NCI-H2196 (cell line): ENCODE results near the gene TAS1R1.

Experiments
- DNase-seq: peaks from one replicate; lab custom pipeline; 2025; ENCODE audit not compliant: unreplicated experiment; lab: John Stamatoyannopoulos, UW

Gene TAS1R1

DNA sequence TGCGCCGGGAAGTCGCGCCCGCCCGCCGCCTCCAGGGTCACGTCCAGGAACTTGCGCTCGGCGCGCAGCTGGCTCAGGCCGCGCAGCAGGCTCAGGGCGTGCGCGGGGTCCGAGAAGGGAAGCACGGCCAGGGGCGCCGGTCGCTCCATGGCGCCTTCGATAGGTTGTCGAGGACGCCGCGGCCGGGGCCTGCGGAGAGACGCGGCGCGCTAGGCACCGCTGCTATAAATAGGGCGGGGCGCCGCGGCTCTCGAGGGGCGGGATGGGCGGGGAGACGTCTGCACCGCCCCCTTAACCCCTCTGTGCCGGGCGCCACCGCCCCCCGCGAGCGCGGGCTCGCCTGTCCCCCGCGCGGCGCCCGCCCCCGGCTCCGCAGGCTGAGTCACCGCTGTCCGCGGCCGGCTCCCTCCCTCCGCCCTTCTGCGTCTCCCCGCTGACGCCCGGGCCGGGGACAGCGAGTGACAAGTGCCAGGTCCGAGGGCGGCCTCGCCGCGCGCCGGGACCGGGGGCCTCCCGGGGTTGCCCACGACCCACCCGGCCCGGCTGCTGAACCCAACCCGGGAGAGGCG is 47.6 kb downstream of the TAS1R1 start, which contains the start of gene KLHL21:
Gene KLHL21 (minus strand): TSS at position 201 of the 569 bp plus-strand sequence. CDS start 52 bp downstream, at position 149.
- peak; percentile 77 for DNase-seq

DNA sequence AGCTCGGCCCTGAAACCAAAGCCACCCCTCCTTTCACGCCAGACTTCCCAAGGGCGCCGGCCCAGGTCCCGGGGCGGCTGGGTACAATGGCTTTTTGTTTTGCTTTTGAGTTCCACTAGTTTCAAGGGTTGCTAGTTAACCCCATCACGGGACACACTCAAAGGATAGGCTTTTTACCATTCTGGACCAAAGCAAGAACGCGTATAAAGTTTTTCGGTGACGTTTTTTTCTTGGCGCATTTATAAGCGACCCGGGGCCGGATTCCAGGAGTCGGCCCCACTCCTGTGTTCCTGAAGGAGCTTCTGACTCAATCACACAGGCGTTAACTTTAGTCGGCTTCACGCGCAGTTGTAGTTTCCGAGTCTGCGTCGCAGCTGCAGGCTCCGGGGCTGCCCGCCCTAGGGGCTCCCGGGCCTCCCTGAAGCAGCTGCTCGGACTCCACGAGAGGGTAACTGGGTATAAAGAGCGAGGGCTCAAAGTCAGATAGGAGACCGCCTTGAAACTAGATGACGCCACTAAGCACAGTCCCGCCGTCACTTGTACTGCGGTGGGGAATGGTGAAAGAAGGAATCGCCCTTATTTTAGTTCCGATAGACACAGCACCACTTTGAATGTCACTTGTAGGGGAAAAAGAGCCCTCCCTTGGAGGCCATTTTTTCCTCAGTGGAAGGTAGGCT is 48.3 kb downstream of the TAS1R1 start:
- no peak for DNase-seq

DNA sequence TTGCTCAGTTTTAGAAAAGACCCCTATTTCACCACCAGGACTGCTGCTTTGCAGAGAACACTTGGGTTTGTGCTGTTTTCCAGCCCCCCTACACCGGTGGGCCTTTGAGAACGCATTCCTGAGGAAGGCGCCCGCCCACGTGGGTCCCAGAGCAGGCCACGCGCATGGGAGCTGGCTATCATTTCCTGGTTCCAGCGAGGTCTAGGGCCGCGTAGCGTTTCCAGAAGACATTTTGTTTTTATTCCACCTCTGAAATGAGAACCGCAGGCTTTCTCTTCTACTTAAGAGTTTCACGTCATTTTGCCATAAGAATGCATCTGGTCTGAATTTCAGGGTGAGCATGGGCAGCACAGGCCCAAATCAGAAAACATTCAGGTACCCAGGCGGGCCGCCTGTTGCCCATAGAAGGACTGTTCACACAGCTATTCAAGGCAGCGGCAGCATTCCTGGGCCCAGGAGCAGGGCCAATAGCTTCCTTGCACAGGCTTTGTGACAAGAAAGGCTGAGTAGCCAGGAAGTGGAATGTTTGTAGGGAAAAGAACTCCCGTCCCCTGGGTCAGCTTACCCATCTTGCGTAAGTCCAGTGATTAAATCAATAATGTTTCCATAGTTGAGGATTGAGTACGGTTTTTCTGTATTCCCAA is 48.9 kb downstream of the TAS1R1 start:
- DNase-seq: no peak

DNA sequence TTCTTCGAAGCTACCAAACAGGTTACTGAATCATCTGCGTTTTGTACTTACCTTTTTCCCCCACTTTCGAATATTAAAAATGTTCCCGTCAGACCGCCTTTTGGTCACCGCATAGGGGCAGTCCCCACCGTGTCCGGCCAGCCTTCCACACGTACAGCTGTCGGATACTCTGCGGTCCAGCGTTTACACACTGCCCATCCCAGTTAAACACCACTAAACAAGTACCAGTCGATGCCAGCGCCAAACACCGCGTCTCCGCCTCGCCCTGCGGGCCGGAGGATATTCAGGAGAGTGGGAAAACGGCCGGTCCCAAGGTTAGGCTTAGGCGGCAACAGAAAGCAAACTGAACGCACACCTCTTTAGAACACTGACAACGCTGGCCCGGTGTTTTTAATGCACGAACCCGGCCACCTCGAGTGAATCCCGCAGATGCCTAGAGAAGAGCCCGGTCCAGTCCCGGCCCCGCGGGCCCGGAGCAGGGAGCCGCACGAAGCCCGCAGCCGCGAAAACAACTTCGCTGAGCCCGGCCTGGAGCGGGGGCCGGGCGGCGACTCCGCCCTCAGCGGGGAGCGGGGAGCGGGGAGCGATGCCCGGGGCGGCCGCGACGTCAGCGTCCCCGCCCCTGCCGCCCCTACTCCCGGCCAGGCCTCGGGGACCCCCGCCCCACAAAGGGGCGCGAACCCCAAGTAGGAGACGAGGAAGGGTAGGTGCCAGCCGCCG is 57.7 kb downstream of the TAS1R1 start:
- DNase-seq: peak; percentile 68

DNA sequence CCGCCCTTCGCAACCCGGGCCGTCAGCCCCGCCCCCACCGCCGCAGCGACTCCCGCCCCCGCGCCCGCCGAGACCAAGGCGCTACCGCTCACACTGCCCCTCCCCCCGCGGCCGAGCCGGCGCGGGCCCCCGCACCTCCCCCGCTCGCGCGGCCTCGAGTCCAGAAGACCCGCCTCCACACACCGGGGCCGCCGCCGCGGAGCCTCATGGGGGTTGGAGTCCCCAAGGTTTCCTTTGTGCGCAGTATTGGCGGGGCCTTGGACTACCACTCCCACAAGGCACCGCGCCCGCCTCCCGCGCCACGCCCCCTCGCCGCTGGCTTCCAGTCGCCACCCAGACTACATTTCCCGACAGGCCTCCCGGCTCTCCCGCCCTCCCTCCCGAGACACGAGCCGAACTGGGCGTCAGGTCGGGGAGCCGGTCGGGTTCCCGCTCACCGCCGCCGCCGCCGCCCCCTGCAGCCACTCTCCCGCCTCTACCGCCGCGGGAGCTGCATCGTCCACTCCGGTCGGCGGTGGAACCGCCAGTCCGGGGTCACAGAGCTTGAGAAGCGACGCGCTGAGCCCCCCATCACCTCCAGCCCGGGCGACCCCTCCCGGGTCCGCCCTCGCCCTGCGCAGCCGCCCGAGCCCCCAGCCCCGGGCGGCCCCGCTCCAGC is 58.4 kb downstream of the TAS1R1 start, which contains the start of gene PHF13:
Gene PHF13 (plus strand): TSS at position 371 of the 658 bp plus-strand sequence. CDS start 336 bp downstream, outside the sequence.
- DNase-seq: peak; percentile 99

DNA sequence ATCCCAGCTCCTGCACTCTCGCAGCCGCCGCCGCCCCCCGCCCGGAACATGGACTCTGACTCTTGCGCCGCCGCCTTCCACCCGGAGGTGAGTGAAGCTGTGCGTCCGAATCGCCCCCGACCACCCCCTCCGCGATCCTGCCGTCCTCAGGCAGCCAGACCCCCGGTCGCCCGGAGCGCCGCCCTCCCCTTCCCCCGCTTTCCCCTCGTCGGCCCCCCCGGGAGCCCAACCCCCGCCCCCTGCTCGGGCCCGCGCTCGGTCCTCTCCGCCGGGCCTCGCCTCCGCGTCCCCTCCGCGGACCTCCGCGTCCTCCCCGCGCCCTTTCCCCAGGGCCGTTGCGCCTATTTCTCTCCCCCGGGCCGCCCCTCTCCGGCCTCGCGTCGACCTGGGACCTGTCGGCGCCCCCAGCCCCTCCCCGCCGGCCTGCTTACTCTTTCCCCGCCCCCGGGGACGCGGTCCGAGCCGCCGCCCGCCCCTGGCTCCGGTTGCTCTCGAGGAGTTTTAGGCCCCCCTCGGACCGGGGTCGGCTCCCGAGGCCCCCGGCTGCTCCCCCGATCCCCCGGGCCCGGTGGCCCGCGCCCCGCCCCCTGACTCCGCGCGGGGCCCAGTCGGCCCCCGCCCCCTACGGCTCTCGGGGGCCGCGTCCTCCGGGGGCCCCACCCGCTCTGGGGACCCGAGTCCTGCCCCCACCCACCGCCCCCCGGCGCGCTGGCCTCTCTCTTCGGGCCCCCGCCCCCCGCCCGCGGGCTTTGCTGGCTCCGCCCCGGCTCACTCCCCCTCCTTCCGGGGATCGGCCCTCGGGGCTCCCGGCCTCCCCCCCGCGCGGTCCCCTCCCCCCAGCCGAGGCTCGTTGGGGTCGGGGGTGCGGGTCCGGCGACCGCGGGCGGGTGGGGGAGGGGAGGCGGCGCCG is 59.2 kb downstream of the TAS1R1 start:
- DNase-seq: peak; percentile 31

DNA sequence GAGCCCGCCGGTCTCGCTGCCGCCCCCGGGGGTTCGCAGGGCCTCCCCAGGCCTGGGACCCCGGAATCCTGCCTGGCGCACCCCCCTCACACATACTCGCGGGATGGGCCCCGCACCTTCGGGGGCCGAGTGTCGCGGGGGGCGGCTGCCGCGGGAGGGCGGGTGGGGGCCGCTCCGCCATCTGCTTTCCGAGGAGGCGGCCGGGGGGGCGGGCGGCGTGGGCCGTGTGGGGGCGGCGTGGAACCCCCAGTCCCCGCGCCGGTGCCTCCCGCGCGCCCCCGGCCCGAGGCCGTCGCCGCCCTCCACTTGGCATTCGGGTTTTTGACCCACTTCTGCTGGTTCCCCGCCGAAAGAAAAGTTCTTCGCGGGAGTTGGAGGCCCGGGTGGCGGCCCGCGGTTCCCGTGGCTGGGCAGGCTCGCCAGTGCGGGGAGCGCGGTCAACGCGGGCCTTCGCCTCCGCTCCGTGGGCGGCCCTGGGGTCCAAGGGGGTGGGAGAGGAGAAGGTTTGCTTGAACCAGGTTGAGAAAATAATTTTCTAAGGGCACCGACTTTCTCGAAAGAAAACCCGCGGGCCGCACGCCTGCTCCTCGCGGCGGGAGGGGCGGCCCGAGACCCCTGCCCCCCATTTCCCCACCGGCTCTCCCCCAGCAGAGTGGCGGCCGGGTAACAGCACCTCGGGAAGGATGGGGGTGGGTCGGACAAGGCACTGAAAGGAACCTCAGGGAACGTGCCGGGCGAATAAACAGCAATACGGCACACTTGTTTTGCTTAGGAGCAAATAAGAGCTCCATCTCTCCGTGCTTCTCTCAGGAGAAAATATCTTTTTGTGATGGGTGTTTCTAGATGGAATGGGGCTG is 60.0 kb downstream of the TAS1R1 start:
- no peak for DNase-seq

DNA sequence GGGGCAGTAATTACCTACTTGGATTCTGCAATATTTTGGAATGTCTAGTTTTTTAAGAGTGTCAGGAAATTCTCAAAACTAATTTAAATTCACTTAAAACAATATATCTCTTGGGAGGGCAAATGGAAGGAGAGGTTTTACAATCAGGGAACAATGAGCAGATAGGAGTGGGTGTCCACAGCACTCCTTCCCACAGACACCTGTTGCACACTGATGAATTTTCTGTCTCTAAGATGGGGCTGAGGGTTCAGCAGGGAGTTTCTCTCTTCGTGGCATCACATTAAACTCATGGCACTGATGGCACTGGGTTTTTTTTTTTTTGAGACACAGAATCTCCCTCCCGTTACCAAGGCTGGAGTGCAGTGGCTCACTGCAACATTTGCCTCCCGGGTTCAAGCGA is 63.9 kb downstream of the TAS1R1 start:
- no peak for DNase-seq

DNA sequence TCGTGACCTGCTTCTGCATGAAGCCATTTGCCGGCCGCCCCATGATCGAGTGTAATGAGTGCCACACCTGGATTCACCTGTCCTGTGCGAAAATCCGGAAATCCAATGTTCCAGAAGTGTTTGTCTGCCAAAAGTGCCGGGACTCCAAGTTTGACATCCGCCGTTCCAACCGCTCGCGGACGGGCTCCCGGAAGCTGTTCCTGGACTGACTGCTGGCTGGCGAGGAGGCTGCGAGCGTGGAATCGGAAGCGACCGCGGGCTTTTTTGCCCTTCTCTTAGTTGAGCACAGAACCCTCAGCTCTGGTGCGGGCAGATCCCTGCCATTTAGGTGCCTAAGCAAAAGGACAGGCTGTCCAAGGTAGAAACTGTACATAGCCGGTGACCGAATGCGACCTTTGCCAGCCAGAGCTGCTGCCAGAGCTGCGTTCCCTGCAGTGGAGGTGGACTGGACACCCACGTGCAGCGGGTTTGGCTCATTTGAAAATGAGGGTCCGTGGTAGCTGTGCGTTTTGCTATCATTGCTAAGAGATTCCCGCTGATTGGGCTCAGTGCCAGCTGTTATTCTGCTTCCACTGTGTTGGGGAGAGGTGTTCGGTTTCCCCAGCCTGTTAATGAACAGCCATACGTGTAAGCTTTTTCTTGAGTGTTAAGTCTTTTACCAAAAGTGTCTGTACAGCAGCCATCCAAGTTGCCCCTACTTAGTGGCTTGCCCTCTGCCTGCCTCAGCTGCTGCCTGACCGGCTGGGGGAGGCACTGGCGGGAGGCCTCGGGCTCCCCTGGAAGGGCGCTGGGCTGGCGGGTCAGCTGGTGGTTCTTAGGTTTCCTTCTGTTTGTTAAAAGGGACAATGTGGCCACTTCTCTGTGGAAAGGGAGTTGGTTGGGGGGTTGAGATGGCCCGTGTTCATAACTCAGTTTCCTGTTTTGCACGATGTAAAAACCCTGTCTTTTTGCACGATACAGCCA is 66.6 kb downstream of the TAS1R1 start:
- DNase-seq: no peak

DNA sequence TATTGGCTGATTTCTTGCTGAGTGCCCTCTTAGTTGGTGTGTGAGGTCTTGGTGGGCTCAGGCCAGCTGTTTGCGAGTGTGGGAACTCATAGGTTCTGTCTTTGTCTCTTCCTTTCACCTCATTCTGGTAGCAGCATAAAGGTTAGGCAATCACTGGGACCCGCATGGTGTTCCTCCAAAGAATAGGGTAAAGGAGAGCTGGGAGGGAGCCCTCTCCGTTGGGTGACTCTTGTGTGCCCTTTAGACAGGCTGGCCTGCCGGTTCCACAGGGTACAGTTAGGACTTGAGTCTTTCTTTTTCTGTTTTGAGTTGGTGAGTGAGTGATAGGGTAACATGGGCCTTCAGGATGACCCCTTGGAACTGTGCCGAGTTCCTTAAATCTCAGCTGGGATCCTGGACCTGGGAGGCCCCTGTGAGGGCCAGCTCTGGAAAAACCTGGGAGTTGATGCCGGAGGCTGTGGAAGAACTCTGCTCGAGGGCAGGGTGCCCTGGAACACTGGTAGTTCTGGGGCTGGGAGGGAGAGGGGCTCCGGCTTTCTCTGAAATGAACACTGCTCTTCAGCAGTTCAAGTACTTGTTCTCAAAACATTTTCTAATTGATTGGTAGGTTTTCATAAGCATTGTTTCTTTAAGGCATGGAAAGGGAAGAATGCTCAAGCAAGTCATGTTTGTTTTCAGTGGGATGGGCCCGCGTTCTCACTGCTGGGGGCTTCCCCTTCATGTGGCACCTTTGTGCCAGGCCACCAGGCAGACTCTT is 67.5 kb downstream of the TAS1R1 start:
- DNase-seq: no peak

DNA sequence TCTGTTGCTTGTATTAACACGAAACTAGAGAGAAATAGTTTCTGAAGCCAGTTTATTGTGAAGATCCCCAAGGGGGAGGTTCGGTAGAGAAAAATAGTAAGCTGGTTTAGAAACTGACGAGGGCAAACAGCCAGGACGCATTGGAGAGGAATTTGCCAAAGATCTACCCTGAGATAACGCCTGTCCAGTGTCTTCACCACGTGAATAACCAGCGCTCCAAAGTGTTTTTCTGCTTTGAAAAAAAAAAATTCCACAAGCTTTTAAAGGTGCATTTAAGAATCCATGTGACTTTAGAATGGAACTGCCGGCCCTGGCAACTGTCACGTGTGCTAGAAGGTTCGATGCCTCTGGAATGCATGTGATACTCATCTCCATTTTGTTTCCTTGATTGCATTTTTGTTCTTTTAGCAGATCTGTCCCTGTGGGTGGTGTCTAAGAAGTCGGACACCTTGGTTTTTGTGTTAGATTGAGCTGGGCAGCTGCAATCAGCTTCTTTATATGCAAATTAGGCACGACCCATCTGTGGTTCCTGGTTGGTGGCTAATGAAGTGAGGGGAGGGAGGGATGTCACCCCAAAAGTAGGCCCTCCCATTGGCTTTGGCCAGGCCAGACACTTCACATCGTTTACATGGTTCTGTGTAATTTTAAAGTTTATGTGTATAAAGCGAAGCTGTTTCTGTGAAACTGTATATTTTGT is 68.3 kb downstream of the TAS1R1 start:
- DNase-seq: no peak

DNA sequence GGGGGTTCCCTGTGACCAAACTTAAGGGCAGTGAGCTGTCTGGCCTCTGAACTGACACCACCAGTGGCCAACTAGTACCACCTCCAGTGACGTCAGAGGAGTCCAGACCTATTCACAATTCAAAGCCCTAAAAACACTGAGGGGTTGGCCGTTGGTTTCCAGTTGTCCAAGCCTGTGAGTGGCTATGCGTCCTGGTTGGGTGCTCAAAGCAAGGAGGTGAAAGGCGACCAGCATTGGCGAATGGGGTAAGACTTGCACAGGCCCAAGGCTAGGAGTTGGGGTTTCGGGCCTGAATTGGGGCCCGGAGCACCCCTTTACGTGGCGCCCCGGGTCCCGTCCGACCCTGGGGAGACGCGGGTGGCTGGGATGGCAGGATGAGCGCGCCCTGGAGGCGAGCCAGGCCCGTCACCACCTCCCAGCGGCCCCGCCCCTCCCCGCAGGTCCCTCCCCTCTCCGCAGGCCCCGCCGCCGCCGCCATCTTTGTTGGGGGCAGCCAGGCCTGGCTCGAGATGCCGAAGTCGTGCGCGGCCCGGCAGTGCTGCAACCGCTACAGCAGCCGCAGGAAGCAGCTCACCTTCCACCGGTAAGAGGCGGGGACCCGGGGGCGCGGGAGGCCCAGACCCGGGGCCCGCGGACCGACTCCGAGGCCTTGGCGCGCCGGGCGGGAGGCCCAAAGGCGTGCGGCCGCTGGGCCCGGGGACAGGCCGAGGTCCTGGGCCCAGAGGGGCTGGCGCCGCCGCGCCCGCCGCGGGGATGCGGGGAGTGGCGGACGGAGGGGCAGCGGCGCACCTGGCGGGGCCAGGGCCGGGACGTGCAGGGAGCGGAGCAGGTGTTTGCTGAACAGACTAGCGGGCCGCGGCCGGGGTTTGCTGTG is 69.8 kb downstream of the TAS1R1 start, which contains the start of gene THAP3:
Gene THAP3 (plus strand): TSS at position 159 of the 874 bp plus-strand sequence. CDS start 351 bp downstream, at position 510.
- DNase-seq: peak; percentile 79

DNA sequence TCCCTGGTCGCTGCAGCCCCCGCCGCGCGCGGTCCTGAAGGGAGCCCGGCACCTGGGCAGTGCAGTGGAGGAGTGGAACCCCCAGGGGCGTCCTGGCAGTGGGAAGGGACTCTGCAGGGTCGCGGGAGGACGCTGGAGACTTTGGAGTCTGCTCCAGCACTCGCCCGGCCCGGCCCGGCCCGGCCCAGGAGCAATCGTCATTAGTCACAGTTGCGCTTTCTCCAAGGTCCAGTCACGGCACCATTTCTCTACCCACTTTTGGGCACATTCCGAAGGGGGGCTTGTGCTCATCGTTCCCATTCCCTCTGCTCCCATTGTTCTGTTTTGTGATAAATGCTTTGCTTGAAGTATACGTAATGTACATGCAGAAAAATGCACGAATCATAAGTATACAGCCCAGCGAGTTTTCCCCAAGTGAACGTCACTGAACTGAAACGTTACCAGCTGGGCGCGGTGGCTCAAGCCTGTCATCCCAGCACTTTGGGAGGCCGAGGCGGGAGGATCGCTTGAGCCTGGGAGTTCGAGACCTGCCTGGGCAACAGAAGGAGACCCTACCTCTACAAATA is 70.6 kb downstream of the TAS1R1 start:
- no peak for DNase-seq

DNA sequence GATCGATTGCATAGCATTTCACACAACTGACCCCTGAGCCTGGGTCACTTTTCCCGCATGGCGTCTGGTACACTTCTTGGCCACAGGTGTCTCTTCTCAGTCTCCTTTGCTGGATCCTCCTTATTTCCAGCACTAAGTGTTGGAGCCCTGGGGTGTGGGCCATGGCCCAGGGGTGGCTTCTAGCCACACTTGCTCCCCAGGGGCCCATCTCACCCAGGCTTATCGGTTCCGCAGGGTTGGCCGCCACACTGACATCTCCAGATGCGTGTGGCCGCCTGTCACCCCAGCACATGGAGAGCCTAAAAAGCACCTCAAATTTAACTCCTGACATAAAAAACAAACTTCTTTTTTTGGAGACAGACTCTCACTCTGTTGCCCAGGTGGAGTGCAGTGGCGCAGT is 71.9 kb downstream of the TAS1R1 start:
- DNase-seq: no peak

DNA sequence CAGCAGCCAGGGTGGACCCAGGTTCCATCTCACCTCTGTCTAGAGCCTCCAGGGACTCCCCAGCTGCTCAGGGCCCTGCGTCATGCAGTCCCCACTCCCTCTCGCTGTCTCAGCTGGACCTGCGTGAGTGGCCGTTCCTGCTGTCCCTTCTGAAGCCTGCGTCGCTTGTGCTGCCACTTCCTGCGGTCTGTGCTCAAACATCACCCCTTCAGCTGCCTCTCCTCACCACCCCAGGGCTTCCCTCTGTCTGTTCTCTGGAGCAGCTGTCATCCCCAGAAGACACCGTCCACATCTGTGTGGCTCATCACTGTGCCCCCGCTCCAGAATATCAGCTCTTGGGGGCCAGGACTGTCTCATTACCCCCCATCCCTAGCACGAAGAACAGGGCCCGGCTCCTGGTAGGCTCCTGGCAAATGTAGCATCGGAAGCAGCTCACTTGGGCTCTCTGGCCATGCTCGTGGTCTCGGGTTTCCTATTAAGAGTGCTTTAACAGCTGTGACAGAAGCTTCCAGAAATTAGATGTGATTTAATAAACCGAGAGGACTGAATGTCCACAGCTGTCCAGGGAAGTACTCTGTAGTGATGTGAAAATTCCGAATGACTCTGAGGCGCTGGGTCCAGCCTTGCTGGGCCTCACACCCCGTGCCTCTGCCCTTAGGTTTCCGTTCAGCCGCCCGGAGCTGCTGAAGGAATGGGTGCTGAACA is 72.9 kb downstream of the TAS1R1 start:
- no peak for DNase-seq
